ENCODE data around the gene PSMB2. TPM values are rescaled to one million over a fixed set of nuclear protein-coding genes. Genes with fewer than 3 reads are reported as not detected.
A peak's percentile ranks its signal among the peaks of the same experiment; 100 is the strongest.

PSMB2 gene
- total RNA-seq, 1 donor from 2014 or later: 39.3 TPM

DNA sequence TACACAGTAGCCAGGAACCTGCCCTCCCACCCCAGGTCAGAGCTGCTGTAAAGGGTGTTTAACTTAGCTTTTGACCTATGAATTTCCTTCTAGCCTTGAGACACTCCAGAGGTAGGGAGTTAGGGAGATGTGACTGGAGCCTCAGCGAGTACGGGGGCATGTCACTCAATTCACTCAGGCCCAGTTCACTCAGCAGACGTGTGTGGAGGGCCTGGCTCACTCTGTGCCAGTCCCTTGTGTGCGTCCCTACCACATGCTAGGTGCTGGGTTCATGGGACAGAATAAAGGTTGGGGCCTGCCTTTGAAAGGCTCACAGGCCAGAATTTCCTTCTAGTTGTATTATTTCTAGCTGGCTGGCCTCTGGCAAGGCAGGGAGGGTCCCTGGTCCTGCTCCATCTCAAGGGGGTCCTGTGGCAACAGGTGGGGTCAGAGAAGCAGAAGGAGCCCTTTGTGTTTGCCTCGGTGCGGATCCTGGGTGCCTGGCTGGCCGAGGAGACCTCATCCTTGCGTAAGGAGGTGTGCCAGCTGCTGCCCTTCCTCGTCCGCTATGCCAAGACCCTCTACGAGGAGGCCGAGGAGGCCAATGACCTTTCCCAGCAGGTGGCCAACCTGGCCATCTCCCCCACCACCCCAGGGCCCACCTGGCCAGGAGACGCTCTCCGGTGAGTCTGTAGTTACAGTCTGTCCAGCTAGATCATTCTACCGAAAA is 79.2 kb downstream of the PSMB2 start:
- peaks cover 40% of the 10 kb centered on the region for H3K4me1 ChIP-seq
- no peaks in the 10 kb centered on the region for H3K27me3 ChIP-seq
- peaks cover 0 to 10% of the 10 kb centered on the region in 2 donors for H3K36me3 ChIP-seq
- TF ChIP-seq POLR2AphosphoS5 (IDR thresholded peaks at IDR 0.05; ENCODE audit: insufficient read depth in 1 of 2, low read depth in 1 of 2) (no peak), POLR2A (IDR thresholded peaks at IDR 0.05) (no peak)
- TF ChIP-seq, protein P1, sequence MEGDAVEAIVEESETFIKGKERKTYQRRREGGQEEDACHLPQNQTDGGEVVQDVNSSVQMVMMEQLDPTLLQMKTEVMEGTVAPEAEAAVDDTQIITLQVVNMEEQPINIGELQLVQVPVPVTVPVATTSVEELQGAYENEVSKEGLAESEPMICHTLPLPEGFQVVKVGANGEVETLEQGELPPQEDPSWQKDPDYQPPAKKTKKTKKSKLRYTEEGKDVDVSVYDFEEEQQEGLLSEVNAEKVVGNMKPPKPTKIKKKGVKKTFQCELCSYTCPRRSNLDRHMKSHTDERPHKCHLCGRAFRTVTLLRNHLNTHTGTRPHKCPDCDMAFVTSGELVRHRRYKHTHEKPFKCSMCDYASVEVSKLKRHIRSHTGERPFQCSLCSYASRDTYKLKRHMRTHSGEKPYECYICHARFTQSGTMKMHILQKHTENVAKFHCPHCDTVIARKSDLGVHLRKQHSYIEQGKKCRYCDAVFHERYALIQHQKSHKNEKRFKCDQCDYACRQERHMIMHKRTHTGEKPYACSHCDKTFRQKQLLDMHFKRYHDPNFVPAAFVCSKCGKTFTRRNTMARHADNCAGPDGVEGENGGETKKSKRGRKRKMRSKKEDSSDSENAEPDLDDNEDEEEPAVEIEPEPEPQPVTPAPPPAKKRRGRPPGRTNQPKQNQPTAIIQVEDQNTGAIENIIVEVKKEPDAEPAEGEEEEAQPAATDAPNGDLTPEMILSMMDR (IDR thresholded peaks at IDR 0.05): no peak
- intact Hi-C loops (cut with DNase I): loop anchor here (5.0 to 10.0 kb wide), 2 partner anchors 110 to 357 kb away; no protein-coding TSS in a partner anchor
- DNase-seq (ENCODE audit: extremely low spot score in 2 of 2): peak; percentile 72 to 87
- no peak overlapping the region for H3K27ac ChIP-seq
- no peak overlapping the region for H3K4me3 ChIP-seq
- H3K9me3 ChIP-seq: no peaks in the 10 kb centered on the region

DNA sequence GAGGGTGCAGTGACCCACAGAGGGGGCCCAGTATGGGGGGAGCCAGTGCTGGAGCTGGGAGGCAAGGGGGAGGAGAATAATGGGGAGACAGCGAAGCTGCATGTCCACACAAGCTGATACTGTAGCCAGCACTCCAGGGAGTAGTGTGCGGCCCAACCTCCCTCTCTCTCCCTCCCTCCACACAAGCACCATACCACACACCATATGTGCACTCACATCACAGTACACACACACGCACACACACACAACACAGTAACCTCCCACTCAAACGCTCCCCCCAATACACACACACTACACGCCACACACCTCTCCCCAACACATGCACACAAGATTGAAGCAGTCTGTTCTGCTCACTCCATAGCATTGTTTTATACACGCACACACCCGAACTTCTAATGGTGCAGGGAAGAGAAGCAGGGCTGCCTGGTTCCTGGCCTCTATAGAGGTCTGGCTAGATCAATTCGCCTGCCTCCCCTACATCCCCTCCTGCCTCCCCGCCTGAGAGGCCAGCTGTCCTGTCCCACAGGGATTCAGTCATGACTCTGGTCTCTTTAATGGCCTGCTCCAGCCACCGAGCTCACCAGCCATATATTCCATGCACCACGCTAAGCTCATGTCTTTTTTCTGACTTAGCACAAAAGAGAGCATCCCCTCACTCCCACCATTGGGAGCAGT is 79.9 kb downstream of the PSMB2 start:
- peaks cover 43% of the 10 kb centered on the region for H3K4me1 ChIP-seq
- peaks cover 0 to 10% of the 10 kb centered on the region in 2 donors for H3K36me3 ChIP-seq
- intact Hi-C loops (cut with DNase I): loop anchor here (5.0 to 10.0 kb wide), 2 partner anchors 109 to 357 kb away; no protein-coding TSS in a partner anchor
- H3K9me3 ChIP-seq: no peaks in the 10 kb centered on the region
- H3K27ac ChIP-seq: no peak overlapping the region
- H3K27me3 ChIP-seq: no peaks in the 10 kb centered on the region
- TF ChIP-seq, protein P1 (IDR thresholded peaks at IDR 0.05): no peak
- TF ChIP-seq POLR2AphosphoS5 (IDR thresholded peaks at IDR 0.05; ENCODE audit: insufficient read depth in 1 of 2, low read depth in 1 of 2) (no peak), POLR2A (IDR thresholded peaks at IDR 0.05) (no peak)
- no peak overlapping the region for H3K4me3 ChIP-seq
- DNase-seq (ENCODE audit: extremely low spot score in 2 of 2): peak; percentile 61 to 75

DNA sequence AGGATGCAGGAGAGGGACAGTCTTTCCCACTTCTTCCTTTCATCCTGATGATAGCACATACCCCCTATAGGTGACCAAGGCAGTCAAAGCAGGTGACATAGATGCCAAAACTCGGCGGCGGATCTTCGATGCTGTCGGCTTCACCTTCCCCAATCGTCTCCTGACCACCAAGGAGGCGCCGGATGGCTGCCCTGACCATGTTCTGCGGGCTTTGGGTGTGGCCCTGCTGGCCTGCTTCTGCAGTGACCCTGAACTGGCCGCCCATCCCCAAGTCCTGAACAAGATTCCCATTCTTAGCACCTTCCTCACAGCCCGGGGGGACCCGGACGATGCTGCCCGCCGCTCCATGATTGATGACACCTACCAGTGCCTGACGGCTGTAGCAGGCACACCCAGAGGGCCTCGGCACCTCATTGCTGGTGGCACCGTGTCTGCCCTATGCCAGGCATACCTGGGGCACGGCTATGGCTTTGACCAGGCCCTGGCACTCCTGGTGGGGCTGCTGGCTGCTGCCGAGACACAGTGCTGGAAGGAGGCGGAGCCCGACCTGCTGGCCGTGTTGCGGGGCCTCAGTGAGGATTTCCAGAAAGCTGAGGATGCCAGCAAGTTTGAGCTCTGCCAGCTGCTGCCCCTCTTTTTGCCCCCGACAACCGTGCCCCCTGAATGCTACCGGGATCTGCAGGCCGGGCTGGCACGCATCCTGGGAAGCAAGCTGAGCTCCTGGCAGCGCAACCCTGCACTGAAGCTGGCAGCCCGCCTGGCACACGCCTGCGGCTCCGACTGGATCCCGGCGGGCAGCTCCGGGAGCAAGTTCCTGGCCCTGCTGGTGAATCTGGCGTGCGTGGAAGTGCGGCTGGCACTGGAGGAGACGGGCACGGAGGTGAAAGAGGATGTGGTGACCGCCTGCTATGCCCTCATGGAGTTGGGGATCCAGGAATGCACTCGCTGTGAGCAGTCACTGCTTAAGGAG is 80.8 kb downstream of the PSMB2 start:
- DNase-seq (ENCODE audit: extremely low spot score in 2 of 2): peak in 1 of 2 donors; percentile 84
- Histone ChIP-seq H3K4me3 (peak overlapping the region in 1 of 2 donors; percentile 16), H3K36me3 (peaks cover 0 to 5% of the 10 kb centered on the region in 2 donors), H3K27ac (no peak overlapping the region), H3K27me3 (no peaks in the 10 kb centered on the region), H3K9me3 (no peaks in the 10 kb centered on the region), H3K4me1 (peaks cover 52% of the 10 kb centered on the region)
- intact Hi-C loops (cut with DNase I): loop anchor here (5.0 to 10.0 kb wide), 2 partner anchors 108 to 356 kb away; no protein-coding TSS in a partner anchor
- TF ChIP-seq POLR2A (IDR thresholded peaks at IDR 0.05) (no peak), POLR2AphosphoS5 (IDR thresholded peaks at IDR 0.05; ENCODE audit: insufficient read depth in 1 of 2, low read depth in 1 of 2) (no peak)
- TF ChIP-seq, protein P1 (IDR thresholded peaks at IDR 0.05): no peak

DNA sequence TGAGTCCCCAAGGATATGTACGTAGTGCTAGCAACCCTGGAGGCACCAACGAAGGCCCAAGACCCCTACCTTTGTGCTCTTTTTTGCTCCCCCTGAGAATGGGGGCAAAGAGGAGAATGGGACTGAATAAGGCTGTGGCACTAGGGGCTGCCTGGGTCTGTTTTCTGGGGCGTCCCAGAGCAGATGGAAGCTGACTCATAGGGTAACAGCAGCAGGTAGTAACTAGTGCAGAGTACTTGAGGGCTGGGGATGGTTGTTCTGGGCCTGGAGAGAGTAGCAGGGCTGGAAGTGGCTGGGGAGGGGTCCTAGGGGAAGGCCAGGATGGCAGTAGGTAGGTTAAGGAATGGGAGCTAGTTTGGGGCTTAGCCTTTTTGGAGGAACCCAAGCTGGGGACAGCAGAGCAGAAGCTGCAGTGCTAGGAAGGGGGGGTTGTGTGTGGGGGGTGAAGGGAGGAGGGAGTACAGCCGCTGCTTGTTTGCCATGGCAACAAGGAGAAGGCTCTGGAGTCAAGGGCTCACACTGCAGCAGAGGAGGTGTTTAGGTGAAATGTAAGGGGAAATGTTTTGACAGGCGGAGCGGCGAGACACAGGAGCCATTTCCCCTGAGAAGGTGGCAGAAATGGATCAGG is 81.9 kb downstream of the PSMB2 start:
- Histone ChIP-seq H3K4me3 (peak overlapping the region in 1 of 2 donors; percentile 94), H3K9me3 (no peaks in the 10 kb centered on the region), H3K36me3 (no peaks in the 10 kb centered on the region), H3K4me1 (peaks cover 62% of the 10 kb centered on the region), H3K27me3 (no peaks in the 10 kb centered on the region), H3K27ac (peak overlapping the region; percentile 95)
- TF ChIP-seq, protein P1 (IDR thresholded peaks at IDR 0.05): no peak
- TF ChIP-seq POLR2A (IDR thresholded peaks at IDR 0.05) (no peak), POLR2AphosphoS5 (IDR thresholded peaks at IDR 0.05; ENCODE audit: insufficient read depth in 1 of 2, low read depth in 1 of 2) (no peak)
- peak in 1 of 2 donors; percentile 86 for DNase-seq (ENCODE audit: extremely low spot score in 2 of 2)
- intact Hi-C loops (cut with DNase I): no loop called here
